K562 (cell line): ENCODE measurements around the gene CENPU. TPM values are rescaled to one million over a fixed set of nuclear protein-coding genes. Genes with fewer than 3 reads are reported as not detected.

Experiments
- ATF3 ChIP-seq, 2 experiments: fragments of 450-650 bp in 1 of 2; sonication (generic) in 1 of 2; formaldehyde crosslinking in 1 of 2; IDR thresholded peaks in 1 of 2; conservative IDR thresholded peaks in 1 of 2; 2 replicates each; pipeline versions ENCODE4 v1.6.1 to v1.8.1; 2016 to 2023; ENCODE audit warnings: mild to moderate bottlenecking in 2 of 2, moderate library complexity in 2 of 2, inconsistent platforms in 1 of 2, missing genetic modification reagents in 1 of 2
- CBFA2T2 ChIP-seq: fragments of 450-650 bp; conservative IDR thresholded peaks from 2 replicates; pipeline ENCODE4 v1.6.1; 2017; ENCODE audit warnings: mild to moderate bottlenecking
- HDAC3 ChIP-seq: fragments of 450-650 bp; IDR thresholded peaks from 2 replicates; pipeline ENCODE4 v1.6.1; 2018; ENCODE audit warnings: borderline replicate concordance, mild to moderate bottlenecking, moderate library complexity; ENCODE audit not compliant: partially characterized antibody
- HMBOX1 ChIP-seq: sonication (generic); IDR thresholded peaks from 2 replicates; pipeline ENCODE4 v1.6.1; 2016
- ILF3 ChIP-seq: fragments of 450-650 bp; IDR thresholded peaks from 2 replicates; pipeline ENCODE4 v1.6.1; 2018; ENCODE audit warnings: antibody characterized with exemption, mild to moderate bottlenecking, moderate library complexity, borderline replicate concordance
- JUN ChIP-seq, 2 experiments: sonication (generic) in 1 of 2; formaldehyde crosslinking in 1 of 2; IDR thresholded peaks; 2 replicates each; pipeline versions ENCODE4 v1.6.1 to v1.8.0; 2012 to 2022; ENCODE audit warnings: borderline replicate concordance in 2 of 2, mild to moderate bottlenecking in 2 of 2, improper control_type of control experiment in 1 of 2, low read depth in 1 of 2, low read length in 1 of 2, missing genetic modification reagents in 1 of 2
- KLF16 ChIP-seq: IDR thresholded peaks from 2 replicates; pipeline ENCODE4 v1.6.1; 2016; ENCODE audit warnings: antibody characterized with exemption
- MYC ChIP-seq, 2 experiments: fragments of 250-450 bp in 1 of 2; sonication (Bioruptor Pico) in 1 of 2; IDR thresholded peaks; 2 replicates each; pipeline versions ENCODE4 v1.5.1 to v1.6.1; 2012 to 2021; ENCODE audit warnings: low read depth in 2 of 2, borderline replicate concordance in 1 of 2, improper control_type of control experiment in 1 of 2, low read length in 1 of 2, mild to moderate bottlenecking in 1 of 2, moderate library complexity in 1 of 2
- NCOR1 ChIP-seq: fragments of 450-650 bp; IDR thresholded peaks from 2 replicates; pipeline ENCODE4 v1.6.1; 2016; ENCODE audit warnings: mild to moderate bottlenecking, moderate library complexity
- NFIX ChIP-seq: fragments of 250-450 bp; sonication (Bioruptor Pico); IDR thresholded peaks from 2 replicates; pipeline ENCODE4 v1.4.0; 2020; ENCODE audit warnings: low read depth, mild to moderate bottlenecking, moderate library complexity
- NR2C2 ChIP-seq, 2 experiments: fragments of 200-800 bp in 1 of 2; sonication (Bioruptor generic) in 1 of 2; sonication (generic) in 1 of 2; formaldehyde crosslinking in 1 of 2; IDR thresholded peaks; 2 replicates each; pipeline versions ENCODE4 v1.6.1 to v1.8.0; 2016 to 2022; ENCODE audit warnings: mild to moderate bottlenecking in 1 of 2, missing compliant biosample characterization in 1 of 2, missing genetic modification characterization in 1 of 2, missing genetic modification reagents in 1 of 2
- NUFIP1 ChIP-seq: fragments of 450-650 bp; IDR thresholded peaks from 2 replicates; pipeline ENCODE4 v1.6.1; 2018; ENCODE audit not compliant: partially characterized antibody
- RCOR1 ChIP-seq, 2 experiments: IDR thresholded peaks; 2 replicates each; pipeline ENCODE4 v1.6.1; 2012; ENCODE audit warnings: low read depth in 2 of 2, low read length in 2 of 2, borderline replicate concordance in 1 of 2, improper control_type of control experiment in 1 of 2
- RHOXF2B ChIP-seq: fragments of 250-450 bp; sonication (Bioruptor Pico); conservative IDR thresholded peaks from 2 replicates; pipeline ENCODE4 v1.5.1; 2021
- STAT5A ChIP-seq: IDR thresholded peaks from 2 replicates; pipeline ENCODE4 v1.6.1; 2012; ENCODE audit warnings: low read length, inconsistent platforms, borderline replicate concordance
- STAT6 ChIP-seq: sonication (generic); formaldehyde crosslinking; IDR thresholded peaks from 2 replicates; pipeline ENCODE4 v1.8.1; 2023; ENCODE audit warnings: mild to moderate bottlenecking, missing genetic modification reagents
- TOE1 ChIP-seq, 2 experiments: fragments of 450-650 bp in 1 of 2; sonication (generic) in 1 of 2; formaldehyde crosslinking in 1 of 2; IDR thresholded peaks; 2 replicates each; pipeline versions ENCODE4 v1.7.1 to v1.8.0; 2016 to 2022; ENCODE audit warnings: borderline replicate concordance in 2 of 2, mild to moderate bottlenecking in 2 of 2, antibody characterized with exemption in 1 of 2, inconsistent platforms in 1 of 2, low read depth in 1 of 2, missing genetic modification reagents in 1 of 2, moderate library complexity in 1 of 2
- ZNF12 ChIP-seq: sonication (generic); formaldehyde crosslinking; IDR thresholded peaks from 2 replicates; pipeline ENCODE4 v1.4.0; 2020; ENCODE audit warnings: mild to moderate bottlenecking, missing genetic modification reagents
- ZNF253 ChIP-seq: fragments of 250-450 bp; sonication (Bioruptor Pico); conservative IDR thresholded peaks from 2 replicates; pipeline ENCODE4 v1.6.1; 2021; ENCODE audit warnings: mild to moderate bottlenecking
- polyA plus RNA-seq, 8 experiments: library from polyadenylated mRNA; depleted of rRNA in 4 of 8; stranded (reverse) in 5 of 8; unstranded in 3 of 8; fragments of >200 nt; fragmentation: Nextera tagmentation in 2 of 8; fragmentation: Illumina TruSeq in 1 of 8; extraction: Ambion mirVana in 2 of 8; extraction: Trizol in 1 of 8; gene quantifications; 2 replicates each; pipeline versions ENCODE4 v1.2.1 to v1.2.3, GENCODE V29; 2011 to 2014; ENCODE audit warnings: inconsistent platforms in 1 of 8, missing spikeins in 1 of 8
- total RNA-seq, 7 experiments: library from RNA; depleted of rRNA in 6 of 7; stranded (reverse); fragments of >200 nt in 6 of 7; fragmentation: Illumina TruSeq in 2 of 7; extraction: Trizol in 2 of 7; gene quantifications; 2 replicates each; pipeline versions ENCODE4 v1.2.1 to v1.2.3, GENCODE V29; 2011 to 2021; ENCODE audit warnings: low replicate concordance in 1 of 7

Gene CENPU
- total and polyA plus RNA-seq, 9 of the 15 experiments (the other 6 are each of a cell fraction or from before 2014, with no cell fraction given) = 39.4 to 98.7 (median 84.3) TPM

- TF ChIP-seq JUN (IDR thresholded peaks at IDR 0.05; ENCODE audit: borderline replicate concordance, low read depth, low read length) = no peak; the same call in 1 of the 2 replicates
- no peak for TF ChIP-seq JUN (CRISPR knock-in tag; IDR thresholded peaks at IDR 0.05; ENCODE audit: borderline replicate concordance)
- TF ChIP-seq KLF16 = peak; percentile 97
- TF ChIP-seq RCOR1 (IDR thresholded peaks at IDR 0.05; ENCODE audit: borderline replicate concordance in 1 of 2, low read depth in 2 of 2, low read length in 2 of 2) = peak; percentile 88 to 99
- peak; percentile 93 for TF ChIP-seq HMBOX1
- no peak for TF ChIP-seq ZNF12 (CRISPR knock-in tag)
- TF ChIP-seq NFIX (CRISPR knock-in tag) = no peak
- no peak for TF ChIP-seq RHOXF2B (CRISPR knock-in tag)
- no peak for TF ChIP-seq NR2C2 (CRISPR knock-in tag; IDR thresholded peaks at IDR 0.05)
- peak; percentile 45; the same call in 1 of the 2 replicates for TF ChIP-seq NR2C2 (tag; IDR thresholded peaks at IDR 0.05)
- peak; percentile 98 for TF ChIP-seq NCOR1
- TF ChIP-seq TOE1 (IDR thresholded peaks at IDR 0.05; ENCODE audit: borderline replicate concordance) = peak; percentile 83
- TF ChIP-seq TOE1 (CRISPR knock-in tag; IDR thresholded peaks at IDR 0.05; ENCODE audit: borderline replicate concordance, low read depth) = no peak
- peak; percentile 88 for TF ChIP-seq HDAC3
- TF ChIP-seq CBFA2T2 = peak; percentile 98
- peak; percentile 72 for TF ChIP-seq MYC (IDR thresholded peaks at IDR 0.05; ENCODE audit: low read depth, low read length)
- no peak for TF ChIP-seq MYC (CRISPR knock-in tag; IDR thresholded peaks at IDR 0.05; ENCODE audit: borderline replicate concordance, low read depth)
- peak; percentile 74 for TF ChIP-seq ATF3 (IDR thresholded peaks at IDR 0.05)
- TF ChIP-seq ATF3 (CRISPR knock-in tag; conservative IDR thresholded peaks at IDR 0.05) = no peak
- no peak for TF ChIP-seq STAT6 (CRISPR knock-in tag)
- peak; percentile 97 for TF ChIP-seq STAT5A
- TF ChIP-seq NUFIP1 = no peak
- TF ChIP-seq ILF3 = no peak
- TF ChIP-seq ZNF253 (CRISPR knock-in tag) = no peak
Measured at GRCh38 chr4:184684491-184685189, 49.3 kb downstream of the CENPU start (continued).
